ENCODE results near the gene FHIT. TPM values are rescaled to one million over a fixed set of nuclear protein-coding genes. Genes with fewer than 3 reads are reported as not detected.

The FHIT gene
- polyA plus RNA-seq, 1 of the 3 experiments (the other 2 are of a cell fraction): 0.41 TPM

- Histone ChIP-seq H3F3A (replicated peaks; ENCODE audit: insufficient read depth) (no peaks in the 10 kb centered on the region), H2AFZ (ENCODE audit: low read depth) (no peak overlapping the region), H3K4me1 (ENCODE audit: control insufficient read depth in 1 of 2, insufficient read depth in 2 of 2, low read depth in 1 of 2, low read length in 1 of 2) (no peaks in the 10 kb centered on the region; a peak in 2 of 4 replicates), H3K4me3 (ENCODE audit: low read depth in 2 of 2, low read length in 1 of 2) (no peak overlapping the region), H3K27me3 (ENCODE audit: insufficient read depth) (no peaks in the 10 kb centered on the region), H3K27ac (ENCODE audit: low read depth in 2 of 2, low read length in 1 of 2) (no peak overlapping the region), H3K9me3 (no peaks in the 10 kb centered on the region), H3K9me2 (no peaks in the 10 kb centered on the region), H3K36me3 (replicated peaks in 1 of 2; ENCODE audit: control insufficient read depth in 1 of 2, insufficient read depth in 2 of 2, low read length in 1 of 2) (no peaks in the 10 kb centered on the region), H4K20me1 (ENCODE audit: insufficient read depth) (no peaks in the 10 kb centered on the region), H3K79me2 (ENCODE audit: insufficient read depth) (no peaks in the 10 kb centered on the region), H3K4me2 (no peak overlapping the region), H3K9ac (no peak overlapping the region)
- TF ChIP-seq GATA2 (CRISPR knock-in tag; IDR thresholded peaks at IDR 0.05): no peak
- TF ChIP-seq IRF3 (IDR thresholded peaks at IDR 0.05; ENCODE audit: low read depth, low read length): no peak
- TF ChIP-seq SMC3 (IDR thresholded peaks at IDR 0.05; ENCODE audit: low read depth, low read length): no peak
- TF ChIP-seq TCF12 (IDR thresholded peaks at IDR 0.05): no peak
- TF ChIP-seq TAF1 (IDR thresholded peaks at IDR 0.05; ENCODE audit: borderline replicate concordance, low read depth, low read length): no peak
- 62% methylated on average over 4 of the region's 5 CpGs for WGBS (ENCODE audit: low lambda C conversion rate)
- no peak for DNase-seq
- ChIA-PET CTCF (no interaction called here), POLR2A (no interaction called here)
These were observed 806.3 kb downstream of the FHIT start for GRCh38 chr3:60444898-60445437.

GRCh38 chr3:60440869-60441268 is 810.4 kb downstream of the FHIT start:
- H3K9ac ChIP-seq: no peak overlapping the region
- no peaks in the 10 kb centered on the region for H3K27me3 ChIP-seq (ENCODE audit: insufficient read depth)
- no peaks in the 10 kb centered on the region for H3K36me3 ChIP-seq (replicated peaks in 1 of 2; ENCODE audit: control insufficient read depth in 1 of 2, insufficient read depth in 2 of 2, low read length in 1 of 2)
- H3K27ac ChIP-seq (ENCODE audit: low read depth in 2 of 2, low read length in 1 of 2): no peak overlapping the region
- peaks cover 0 to 2% of the 10 kb centered on the region in 2 experiments; a peak in 1 of 4 replicates for H3K4me1 ChIP-seq (ENCODE audit: control insufficient read depth in 1 of 2, insufficient read depth in 2 of 2, low read depth in 1 of 2, low read length in 1 of 2)
- 25% methylated on average over 2 of the region's 2 CpGs for WGBS (ENCODE audit: low lambda C conversion rate)
- H4K20me1 ChIP-seq (ENCODE audit: insufficient read depth): no peaks in the 10 kb centered on the region
- H3K79me2 ChIP-seq (ENCODE audit: insufficient read depth): no peaks in the 10 kb centered on the region
- CTCF ChIA-PET: no interaction called here
- POLR2A ChIA-PET: no interaction called here
- H3F3A ChIP-seq (replicated peaks; ENCODE audit: insufficient read depth): no peaks in the 10 kb centered on the region
- no peaks in the 10 kb centered on the region for H3K9me3 ChIP-seq
- no peak overlapping the region for H2AFZ ChIP-seq (ENCODE audit: low read depth)
- H3K4me3 ChIP-seq (ENCODE audit: low read depth in 2 of 2, low read length in 1 of 2): no peak overlapping the region
- H3K4me2 ChIP-seq: no peak overlapping the region
- H3K9me2 ChIP-seq: no peaks in the 10 kb centered on the region
- DNase-seq: no peak
- TF ChIP-seq RXRA (IDR thresholded peaks at IDR 0.05; ENCODE audit: borderline replicate concordance, low read depth): no peak
- TF ChIP-seq RCOR1 (IDR thresholded peaks at IDR 0.05; ENCODE audit: low read length): no peak
- no peak for TF ChIP-seq SMC3 (IDR thresholded peaks at IDR 0.05; ENCODE audit: low read depth, low read length)
- TF ChIP-seq, protein P1, sequence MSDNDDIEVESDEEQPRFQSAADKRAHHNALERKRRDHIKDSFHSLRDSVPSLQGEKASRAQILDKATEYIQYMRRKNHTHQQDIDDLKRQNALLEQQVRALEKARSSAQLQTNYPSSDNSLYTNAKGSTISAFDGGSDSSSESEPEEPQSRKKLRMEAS (IDR thresholded peaks at IDR 0.05; ENCODE audit: low read depth): no peak
- TF ChIP-seq TAF1 (IDR thresholded peaks at IDR 0.05; ENCODE audit: borderline replicate concordance, low read depth, low read length): no peak
- no peak for TF ChIP-seq EZH2phosphoT487 (IDR thresholded peaks at IDR 0.05; ENCODE audit: borderline replicate concordance, low read depth)
- no peak for TF ChIP-seq TEAD4 (IDR thresholded peaks at IDR 0.05; ENCODE audit: borderline replicate concordance, insufficient read depth)
- TF ChIP-seq YY1 (IDR thresholded peaks at IDR 0.05; ENCODE audit: low read depth): no peak
- no peak for TF ChIP-seq MXI1 (IDR thresholded peaks at IDR 0.05; ENCODE audit: low read depth, low read length)
- TF ChIP-seq RAD21 (IDR thresholded peaks at IDR 0.05; ENCODE audit: low read length): no peak
- no peak for TF ChIP-seq USF1 (IDR thresholded peaks at IDR 0.05; ENCODE audit: borderline replicate concordance, low read depth)
- TF ChIP-seq, protein P2, sequence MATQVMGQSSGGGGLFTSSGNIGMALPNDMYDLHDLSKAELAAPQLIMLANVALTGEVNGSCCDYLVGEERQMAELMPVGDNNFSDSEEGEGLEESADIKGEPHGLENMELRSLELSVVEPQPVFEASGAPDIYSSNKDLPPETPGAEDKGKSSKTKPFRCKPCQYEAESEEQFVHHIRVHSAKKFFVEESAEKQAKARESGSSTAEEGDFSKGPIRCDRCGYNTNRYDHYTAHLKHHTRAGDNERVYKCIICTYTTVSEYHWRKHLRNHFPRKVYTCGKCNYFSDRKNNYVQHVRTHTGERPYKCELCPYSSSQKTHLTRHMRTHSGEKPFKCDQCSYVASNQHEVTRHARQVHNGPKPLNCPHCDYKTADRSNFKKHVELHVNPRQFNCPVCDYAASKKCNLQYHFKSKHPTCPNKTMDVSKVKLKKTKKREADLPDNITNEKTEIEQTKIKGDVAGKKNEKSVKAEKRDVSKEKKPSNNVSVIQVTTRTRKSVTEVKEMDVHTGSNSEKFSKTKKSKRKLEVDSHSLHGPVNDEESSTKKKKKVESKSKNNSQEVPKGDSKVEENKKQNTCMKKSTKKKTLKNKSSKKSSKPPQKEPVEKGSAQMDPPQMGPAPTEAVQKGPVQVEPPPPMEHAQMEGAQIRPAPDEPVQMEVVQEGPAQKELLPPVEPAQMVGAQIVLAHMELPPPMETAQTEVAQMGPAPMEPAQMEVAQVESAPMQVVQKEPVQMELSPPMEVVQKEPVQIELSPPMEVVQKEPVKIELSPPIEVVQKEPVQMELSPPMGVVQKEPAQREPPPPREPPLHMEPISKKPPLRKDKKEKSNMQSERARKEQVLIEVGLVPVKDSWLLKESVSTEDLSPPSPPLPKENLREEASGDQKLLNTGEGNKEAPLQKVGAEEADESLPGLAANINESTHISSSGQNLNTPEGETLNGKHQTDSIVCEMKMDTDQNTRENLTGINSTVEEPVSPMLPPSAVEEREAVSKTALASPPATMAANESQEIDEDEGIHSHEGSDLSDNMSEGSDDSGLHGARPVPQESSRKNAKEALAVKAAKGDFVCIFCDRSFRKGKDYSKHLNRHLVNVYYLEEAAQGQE (IDR thresholded peaks at IDR 0.05; ENCODE audit: low read depth, low read length): no peak
- TF ChIP-seq, protein P3, sequence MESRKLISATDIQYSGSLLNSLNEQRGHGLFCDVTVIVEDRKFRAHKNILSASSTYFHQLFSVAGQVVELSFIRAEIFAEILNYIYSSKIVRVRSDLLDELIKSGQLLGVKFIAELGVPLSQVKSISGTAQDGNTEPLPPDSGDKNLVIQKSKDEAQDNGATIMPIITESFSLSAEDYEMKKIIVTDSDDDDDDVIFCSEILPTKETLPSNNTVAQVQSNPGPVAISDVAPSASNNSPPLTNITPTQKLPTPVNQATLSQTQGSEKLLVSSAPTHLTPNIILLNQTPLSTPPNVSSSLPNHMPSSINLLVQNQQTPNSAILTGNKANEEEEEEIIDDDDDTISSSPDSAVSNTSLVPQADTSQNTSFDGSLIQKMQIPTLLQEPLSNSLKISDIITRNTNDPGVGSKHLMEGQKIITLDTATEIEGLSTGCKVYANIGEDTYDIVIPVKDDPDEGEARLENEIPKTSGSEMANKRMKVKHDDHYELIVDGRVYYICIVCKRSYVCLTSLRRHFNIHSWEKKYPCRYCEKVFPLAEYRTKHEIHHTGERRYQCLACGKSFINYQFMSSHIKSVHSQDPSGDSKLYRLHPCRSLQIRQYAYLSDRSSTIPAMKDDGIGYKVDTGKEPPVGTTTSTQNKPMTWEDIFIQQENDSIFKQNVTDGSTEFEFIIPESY (IDR thresholded peaks at IDR 0.05; ENCODE audit: borderline replicate concordance, low read depth): no peak
- TF ChIP-seq EP300 (IDR thresholded peaks at IDR 0.05; ENCODE audit: borderline replicate concordance in 1 of 2, low read depth in 1 of 2, low read length in 1 of 2): no peak
- TF ChIP-seq USF2 (IDR thresholded peaks at IDR 0.05; ENCODE audit: borderline replicate concordance, low read depth, low read length): no peak
- no peak for TF ChIP-seq FOXM1 (IDR thresholded peaks at IDR 0.05; ENCODE audit: low read depth)
